Caki2 (cell line): ENCODE results near the gene DNPH1. TPM values are rescaled to one million over a fixed set of nuclear protein-coding genes. Genes with fewer than 3 reads are reported as not detected.

Experiments used
- DNase-seq: peaks from one replicate; pipeline ENCODE4 v3.0.0-alpha.2; 2015; ENCODE audit warnings: low read depth
- in situ Hi-C: cut with HindIII; loops from 2 replicates; pipeline ENCODE4 v1.10.0; 2016; ENCODE audit warnings: low sequenced_read_pairs, low pct_unique_long_range_greater_than_20kb, mixed read lengths
- total RNA-seq: library from RNA; depleted of rRNA; stranded (reverse); fragments of >200 nt; shearing (Covaris generic); gene quantifications from 2 replicates; pipeline ENCODE4 v1.2.3, GENCODE V29; 2014; ENCODE audit warnings: low replicate concordance; rRNA removed

Gene DNPH1, protein sequence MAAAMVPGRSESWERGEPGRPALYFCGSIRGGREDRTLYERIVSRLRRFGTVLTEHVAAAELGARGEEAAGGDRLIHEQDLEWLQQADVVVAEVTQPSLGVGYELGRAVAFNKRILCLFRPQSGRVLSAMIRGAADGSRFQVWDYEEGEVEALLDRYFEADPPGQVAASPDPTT
- 187 and 194 TPM in 2 replicates for total RNA-seq

DNA sequence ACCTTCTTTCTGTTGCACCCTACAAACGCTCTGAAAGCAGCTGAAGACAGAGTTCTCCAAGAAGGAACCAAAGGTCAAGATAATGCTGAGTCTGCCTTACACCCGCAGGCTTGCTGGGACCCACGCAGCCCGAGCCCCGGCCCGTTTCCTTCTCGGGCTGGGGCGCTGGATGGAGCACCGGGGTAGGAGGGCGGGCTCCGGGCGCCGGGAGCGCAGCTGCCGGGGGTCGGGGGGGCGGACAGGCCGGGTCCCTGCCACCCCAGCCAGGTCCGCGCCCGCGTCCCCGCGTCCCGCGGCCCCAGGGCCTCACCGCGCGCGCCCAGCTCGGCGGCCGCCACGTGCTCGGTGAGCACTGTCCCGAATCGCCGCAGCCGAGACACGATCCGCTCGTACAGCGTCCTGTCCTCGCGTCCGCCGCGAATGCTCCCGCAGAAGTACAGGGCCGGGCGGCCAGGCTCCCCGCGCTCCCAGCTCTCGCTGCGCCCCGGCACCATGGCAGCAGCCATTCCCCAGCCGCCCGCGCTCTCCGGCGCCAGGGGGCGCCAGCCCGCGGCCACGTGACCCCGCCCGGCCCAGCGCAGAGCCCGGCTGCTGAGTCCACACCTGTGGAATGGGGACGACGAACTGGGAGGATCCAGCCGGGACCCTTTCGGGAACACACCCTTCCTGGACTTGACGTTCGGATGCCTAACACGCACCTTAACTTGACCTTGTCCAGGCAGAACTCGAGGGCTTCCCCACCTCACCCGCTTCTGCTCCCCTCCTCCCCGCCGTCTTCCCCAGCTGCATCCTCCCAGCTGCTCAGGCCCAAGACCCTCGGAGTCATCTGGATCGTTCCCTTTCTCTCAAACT, at the start of gene DNPH1:
Gene DNPH1 (minus strand): TSS at position 531 of the 852 bp plus-strand sequence. CDS start 25 bp downstream, at position 506.
- peak; percentile 71 for DNase-seq
- in situ Hi-C loops: no loop called here

DNA sequence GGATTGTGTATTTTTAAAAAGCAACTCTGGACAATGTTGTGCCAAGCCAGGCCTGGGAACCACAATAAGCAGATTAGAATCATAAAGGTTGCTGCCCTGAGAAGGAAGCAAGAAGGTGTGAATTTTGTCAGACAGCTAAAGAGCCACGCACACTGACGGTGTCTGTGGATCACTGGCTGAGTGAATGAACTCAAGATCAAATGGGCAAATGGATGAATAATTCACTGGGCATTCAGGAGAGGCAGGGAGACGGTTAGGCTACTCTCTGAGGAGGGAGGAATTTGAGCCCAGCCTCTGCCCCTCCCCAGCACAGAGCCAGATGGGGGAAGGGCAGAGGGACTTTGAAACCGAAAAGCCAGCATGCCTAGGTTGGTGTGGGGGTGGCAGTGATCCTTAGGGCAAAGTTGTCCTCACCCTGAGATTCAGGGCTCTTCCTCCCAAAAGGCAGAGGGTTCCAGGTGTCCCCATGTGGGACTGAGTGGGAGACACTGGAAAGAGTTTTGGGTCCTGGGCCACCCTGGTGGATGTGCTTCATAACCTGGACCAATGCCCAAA, 49.3 kb upstream of the DNPH1 start:
- in situ Hi-C loops: no loop called here

DNA sequence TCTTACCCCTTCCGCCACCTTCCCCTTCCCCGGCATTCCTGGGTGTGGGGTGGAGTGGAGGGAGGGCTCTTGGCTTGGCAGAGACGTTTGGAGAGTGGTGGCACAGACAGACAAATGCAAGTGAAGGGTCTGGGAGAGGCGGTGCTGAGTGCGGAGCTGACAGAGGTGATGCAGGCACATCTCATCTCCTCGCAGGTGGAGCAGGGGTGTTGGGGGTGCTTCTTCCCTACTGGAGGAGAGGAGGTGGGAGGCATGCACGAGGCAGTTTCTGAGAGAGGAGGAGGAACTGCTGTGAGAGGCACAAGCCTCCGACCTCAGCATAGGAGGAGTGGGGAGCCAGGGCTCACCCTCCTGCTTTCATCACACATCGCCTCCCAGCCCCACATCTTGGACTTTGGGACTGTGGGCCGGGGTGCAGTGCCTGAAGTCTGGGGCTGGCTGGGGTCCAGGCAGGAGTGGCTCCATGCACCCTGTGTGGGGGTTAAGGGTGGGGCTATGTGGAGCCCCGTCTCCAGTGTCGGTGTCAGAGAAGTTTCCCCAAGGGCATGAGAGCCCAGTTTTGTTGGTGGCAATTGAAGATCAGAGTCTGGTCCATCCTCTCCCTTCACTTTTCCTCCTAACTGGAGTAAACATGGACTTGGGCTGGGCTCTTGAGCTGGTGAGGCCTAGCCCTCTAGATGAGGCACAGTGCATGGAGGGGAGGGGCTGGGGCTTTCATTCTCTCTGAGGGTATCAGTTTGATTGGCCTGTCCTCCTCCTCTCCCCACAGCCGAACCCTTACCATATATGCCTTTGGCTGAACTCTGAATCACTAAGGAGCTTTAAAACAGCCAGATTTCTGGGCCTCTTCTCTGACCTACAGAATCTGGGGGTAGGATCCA, 48.6 kb upstream of the DNPH1 start:
- in situ Hi-C loops: no loop called here
- no peak for DNase-seq

More for the DNA sequence above, 49.3 kb upstream of the DNPH1 start:
- peak; percentile 55 for DNase-seq

- in situ Hi-C loops: no loop called here
- DNase-seq: no peak
Measured at GRCh38 chr6:43277306-43277642, 48.0 kb upstream of the DNPH1 start.

DNA sequence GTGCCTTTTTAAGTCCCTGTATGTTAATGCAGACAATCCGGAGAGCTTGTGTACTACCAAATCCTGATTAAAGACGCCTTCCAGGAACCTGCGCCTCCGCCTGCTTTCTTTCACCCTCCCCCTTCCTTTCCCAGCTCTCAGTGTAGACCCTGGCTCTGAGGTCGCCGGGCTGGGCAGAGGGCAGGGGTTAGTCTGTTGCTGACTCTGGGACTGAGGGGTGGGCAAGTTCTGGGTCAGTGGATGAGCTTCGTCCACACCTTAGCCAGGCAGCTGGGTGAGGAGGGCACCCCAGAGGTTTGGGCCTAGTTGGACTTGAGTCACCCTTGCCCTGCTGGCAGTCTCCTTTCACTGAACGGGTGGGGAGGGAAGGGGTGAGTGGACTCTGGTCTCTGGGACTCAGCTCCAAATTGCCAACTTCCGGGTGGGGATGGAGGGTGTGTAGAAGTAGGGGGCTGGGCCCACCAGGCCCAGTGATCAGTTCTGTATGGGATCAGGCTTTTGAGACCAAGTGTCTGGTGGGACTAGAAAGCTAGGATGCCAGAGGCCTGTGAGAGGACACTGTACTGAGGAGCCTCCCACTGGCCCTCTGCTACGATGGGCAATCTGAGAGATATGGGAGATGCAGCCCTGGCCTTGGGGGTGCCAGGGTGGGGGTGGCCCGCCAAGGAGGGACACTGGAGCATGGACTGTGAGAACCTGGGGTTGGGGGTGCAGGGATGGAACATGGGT, 47.5 kb upstream of the DNPH1 start:
- in situ Hi-C loops: no loop called here
- DNase-seq: no peak

DNA sequence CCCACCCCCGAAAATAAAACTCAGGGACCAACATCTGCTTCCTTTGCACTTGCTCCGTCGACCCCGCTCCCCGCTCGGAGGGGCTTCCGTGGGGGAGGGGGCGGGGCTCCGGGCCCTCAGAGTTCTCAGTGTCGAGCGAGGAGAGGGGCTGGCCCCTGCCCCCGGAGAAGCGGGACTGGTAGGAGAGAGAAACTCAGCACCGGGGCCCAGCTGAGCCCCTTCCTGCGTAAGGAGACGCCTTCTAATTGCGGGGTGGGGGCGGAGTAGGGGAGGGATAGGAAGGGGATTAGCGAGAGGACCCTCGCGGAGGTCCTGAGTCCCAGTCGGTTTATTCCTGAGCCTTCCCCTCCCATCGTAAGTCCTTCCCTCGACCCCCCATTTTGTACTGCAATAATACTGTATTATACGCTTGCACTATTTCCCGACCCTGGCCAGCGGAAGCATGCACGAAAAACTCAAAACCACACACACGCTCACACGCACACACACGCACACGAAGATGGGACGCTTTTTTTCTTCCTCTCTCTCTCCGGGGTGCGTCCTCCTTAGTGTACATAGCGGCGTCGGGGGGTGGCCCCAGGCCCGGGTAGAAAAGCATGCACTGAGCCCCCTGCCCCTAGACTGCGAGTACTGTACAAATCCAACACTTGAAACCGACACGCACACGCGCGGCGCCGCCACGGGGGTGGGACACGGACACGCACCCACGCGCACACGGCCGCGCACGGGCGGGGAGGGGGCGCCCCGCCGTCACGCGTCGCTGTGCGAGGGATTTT, 46.7 kb upstream of the DNPH1 start:
- in situ Hi-C loops: no loop called here
- DNase-seq: no peak

DNA sequence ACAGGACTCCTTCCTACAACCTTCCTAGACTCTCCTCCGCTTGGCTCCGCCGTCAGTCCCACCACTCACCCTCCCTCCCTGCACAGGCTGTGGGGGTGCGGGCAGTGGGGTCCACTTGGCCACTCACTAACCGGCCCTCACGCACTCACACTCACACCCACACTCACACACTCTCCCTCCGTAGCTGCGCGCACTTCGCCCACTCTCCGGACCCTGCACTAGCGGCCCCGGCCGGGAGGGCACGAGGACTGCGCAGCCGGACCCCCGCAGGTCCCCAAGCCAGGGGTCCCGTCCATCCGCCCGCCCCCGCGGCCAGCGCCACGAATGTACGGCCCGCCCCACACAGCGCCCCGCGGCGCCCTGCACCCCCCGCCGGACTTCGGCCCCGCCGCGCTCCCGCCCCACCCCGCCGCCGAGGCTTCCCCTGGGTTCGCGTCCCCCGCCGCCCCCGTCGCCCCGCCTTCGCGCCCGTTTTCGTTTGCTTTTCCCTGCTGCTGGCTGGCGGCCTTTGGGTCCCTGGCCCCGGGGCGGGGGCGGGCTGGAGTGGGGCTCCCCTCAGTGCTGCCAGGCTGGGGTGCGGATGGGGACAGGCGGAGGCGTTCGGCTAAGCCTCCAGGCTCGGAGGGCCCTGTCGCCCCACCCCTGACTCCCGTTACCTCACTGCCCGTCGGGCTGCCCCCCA, 45.8 kb upstream of the DNPH1 start:
- in situ Hi-C loops: no loop called here
- DNase-seq: no peak

- no peak for DNase-seq
- in situ Hi-C loops: no loop called here
Measured at GRCh38 chr6:43274127-43274915, 45.0 kb upstream of the DNPH1 start.

DNA sequence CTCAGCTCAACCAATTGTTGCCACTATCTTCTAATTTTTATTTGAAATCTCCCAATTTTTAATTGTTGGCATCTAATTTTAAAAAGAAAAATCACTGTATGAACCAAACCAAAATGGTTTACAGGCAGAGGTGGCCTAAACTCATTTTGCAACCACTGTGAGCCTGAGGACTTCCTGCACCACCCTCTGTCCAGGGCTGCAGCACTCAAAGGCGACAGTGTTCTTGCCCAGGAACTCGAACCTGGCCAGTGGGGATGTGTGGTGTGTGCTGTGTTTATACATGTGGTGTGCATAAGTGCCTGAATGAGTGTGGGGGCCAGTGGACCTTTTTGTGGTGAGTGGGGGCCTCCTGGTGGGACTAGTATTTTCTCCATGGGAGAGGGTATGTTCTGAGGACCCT, 44.4 kb upstream of the DNPH1 start:
- DNase-seq: no peak
- in situ Hi-C loops: no loop called here

DNA sequence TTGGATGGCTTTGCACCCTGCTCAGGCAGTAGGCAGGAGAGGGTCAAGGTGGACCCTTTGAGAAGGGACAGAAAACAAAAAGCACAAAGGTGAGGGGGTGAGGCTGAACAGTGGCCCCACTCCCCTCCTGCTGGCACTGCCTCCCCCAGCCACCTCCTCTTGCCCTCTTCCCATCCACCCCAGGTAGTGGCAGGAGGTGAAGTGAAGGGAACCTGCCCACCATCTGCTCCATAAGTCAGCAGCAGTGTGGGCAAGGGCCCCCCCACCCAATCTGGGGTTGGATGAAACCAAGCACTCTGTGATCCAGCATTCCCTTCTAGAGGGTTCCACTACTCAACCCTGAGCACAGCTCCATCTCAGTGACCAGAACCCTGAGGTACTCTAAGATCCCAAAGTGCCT, 42.7 kb upstream of the DNPH1 start:
- DNase-seq: no peak

DNA sequence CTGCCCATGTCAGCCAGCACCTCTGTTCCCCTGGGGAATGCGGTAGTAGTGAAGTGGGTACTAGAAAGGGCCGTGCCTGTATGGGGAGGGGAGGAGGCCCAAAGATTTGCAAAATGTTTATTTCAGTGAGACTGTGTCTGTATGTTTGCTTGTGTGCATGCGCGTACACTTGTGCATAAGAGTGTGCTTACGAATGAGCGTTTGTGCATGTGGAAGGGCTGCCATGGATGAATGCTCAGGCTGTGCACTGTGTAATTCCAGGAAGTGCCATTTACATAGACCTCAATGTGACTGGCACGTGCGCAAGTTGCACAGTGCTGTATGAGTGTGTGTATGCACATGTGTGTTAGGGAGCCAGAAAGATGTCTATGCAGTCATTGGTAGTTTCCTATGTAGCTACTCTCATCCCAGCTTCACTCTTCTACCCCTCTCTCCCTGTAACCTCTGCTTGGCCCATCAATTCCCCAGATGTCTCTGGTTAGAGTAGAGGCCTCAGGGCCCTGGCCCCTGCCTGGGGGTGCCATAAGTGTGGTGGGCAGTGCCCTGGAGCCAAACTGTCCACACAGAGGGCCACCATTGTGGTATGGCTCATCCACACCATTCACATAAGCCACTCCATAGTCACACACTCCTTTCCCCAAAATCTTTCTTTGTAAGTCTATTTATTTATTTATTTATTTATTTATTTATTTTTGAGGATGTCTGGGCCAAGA, 42.0 kb upstream of the DNPH1 start:
- in situ Hi-C loops: no loop called here
- DNase-seq: no peak

More for the DNA sequence above, 42.7 kb upstream of the DNPH1 start:
- in situ Hi-C loops: no loop called here

GRCh38 chr6:43269273-43270007, 40.2 kb upstream of the DNPH1 start:
- in situ Hi-C loops: no loop called here

GRCh38 chr6:43268782-43269272, 39.5 kb upstream of the DNPH1 start:
- DNase-seq: no peak
- in situ Hi-C loops: no loop called here

More at GRCh38 chr6:43269273-43270007, 40.2 kb upstream of the DNPH1 start:
- DNase-seq: no peak

DNA sequence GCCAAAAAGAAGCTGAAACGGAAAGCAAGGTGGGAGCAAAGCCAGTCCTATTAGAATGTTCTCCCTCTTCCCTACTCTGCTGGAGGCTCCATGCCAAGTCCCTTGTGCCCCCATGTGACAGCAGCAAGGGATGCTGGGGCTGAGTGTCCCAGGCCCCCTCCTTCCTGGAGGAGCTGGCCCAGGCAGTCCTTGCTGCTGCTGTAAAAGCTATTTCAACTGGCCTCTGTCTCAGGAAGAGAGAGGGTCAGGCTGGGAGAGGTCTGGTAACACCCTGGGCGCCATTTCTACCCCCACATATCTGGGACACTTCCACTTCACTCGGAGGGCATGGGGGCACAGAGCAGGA, 39.0 kb upstream of the DNPH1 start:
- no peak for DNase-seq
- in situ Hi-C loops: no loop called here
